Measurements from ENCODE around the gene ZNF865. TPM values are rescaled to one million over a fixed set of nuclear protein-coding genes. Genes with fewer than 3 reads are reported as not detected.

The ZNF865 gene
- total RNA-seq, 1 experiment from 2014 or later = 21.7 TPM

- no peak for DNase-seq (ENCODE audit: low spot score)
These were observed 19.5 kb downstream of the ZNF865 start for GRCh38 chr19:55625004-55625326.

GRCh38 chr19:55626350-55626749, 20.9 kb downstream of the ZNF865 start:
- Mint-ChIP-seq H3K27me3 (ENCODE audit: low read depth) (peaks cover 17% of the 10 kb centered on the region), H3K4me1 (peaks cover 15% of the 10 kb centered on the region), H3K4me3 (no peak overlapping the region), H3K36me3 (peaks cover 3% of the 10 kb centered on the region; the same call in 1 of the 2 replicates), H3K27ac (no peak overlapping the region; the same call in 1 of the 2 replicates), H3K9me3 (no peaks in the 10 kb centered on the region)
- ChIA-PET CTCF (interaction anchor here (0.6 to 1.3 kb wide), 5 partner anchors 21 to 1196 kb away, joined by 3 read pairs; no protein-coding TSS in a partner anchor), POLR2A (interaction anchor here (0.6 kb wide), 1 partner anchor 231 kb away, joined by 3 read pairs; no protein-coding TSS in a partner anchor)
- ATAC-seq (no peak), DNase-seq (ENCODE audit: low spot score) (no peak)
- no peak for TF ChIP-seq RELA (CRISPR knock-in tag; IDR thresholded peaks at IDR 0.05; ENCODE audit: borderline replicate concordance)
- TF ChIP-seq ZNF317 (CRISPR knock-in tag; IDR thresholded peaks at IDR 0.05; ENCODE audit: borderline replicate concordance, low read depth) = no peak
- no peak for TF ChIP-seq AR (CRISPR knock-in tag; IDR thresholded peaks at IDR 0.05)
- no peak for TF ChIP-seq TP53 (CRISPR knock-in tag; IDR thresholded peaks at IDR 0.05)
- TF ChIP-seq CTCF (IDR thresholded peaks at IDR 0.05) = no peak
- TF ChIP-seq FOXP1 (CRISPR knock-in tag; IDR thresholded peaks at IDR 0.05; ENCODE audit: borderline replicate concordance) = no peak
- no peak for TF ChIP-seq HMGXB4 (CRISPR knock-in tag; IDR thresholded peaks at IDR 0.05)
- no peak for TF ChIP-seq ZNF219 (CRISPR knock-in tag; IDR thresholded peaks at IDR 0.05; ENCODE audit: borderline replicate concordance)
- TF ChIP-seq ZNF138 (CRISPR knock-in tag; conservative IDR thresholded peaks at IDR 0.05) = no peak
- TF ChIP-seq CDX4 (CRISPR knock-in tag; IDR thresholded peaks at IDR 0.05; ENCODE audit: borderline replicate concordance) = no peak
- TF ChIP-seq GTF2I (CRISPR knock-in tag; conservative IDR thresholded peaks at IDR 0.05) = no peak
- no peak for TF ChIP-seq ZMAT4 (CRISPR knock-in tag; IDR thresholded peaks at IDR 0.05)

More at GRCh38 chr19:55625004-55625326, 19.5 kb downstream of the ZNF865 start:
- H3K4me3 Mint-ChIP-seq = peak overlapping the region; percentile 76
- H3K36me3 Mint-ChIP-seq = peaks cover 11% of the 10 kb centered on the region
- no peak for ATAC-seq
- 0 out of 2 replicates have a peak, but pooled peaks cover 3% of the 10 kb centered on the region for H3K9me3 Mint-ChIP-seq
- peaks cover 17% of the 10 kb centered on the region for H3K27me3 Mint-ChIP-seq (ENCODE audit: low read depth)
- POLR2A ChIA-PET = interaction anchor here (0.7 to 2.6 kb wide), 8 partner anchors 8 to 148 kb away, joined by 3 to 12 read pairs (median 5); partner anchors contain the start of genes FIZ1 and ZNF628
- CTCF ChIA-PET = interaction anchor here (0.6 to 2.7 kb wide), 18 partner anchors 8 to 783 kb away, joined by 3 to 34 read pairs (median 5); partner anchors contain the start of genes FIZ1, ZNF580 and ZNF865
- peak overlapping the region; percentile 90 for H3K27ac Mint-ChIP-seq
- peaks cover 15% of the 10 kb centered on the region for H3K4me1 Mint-ChIP-seq
- TF ChIP-seq TEAD1 (CRISPR knock-in tag; IDR thresholded peaks at IDR 0.05) (no peak), AFF4 (CRISPR knock-in tag; IDR thresholded peaks at IDR 0.05; ENCODE audit: borderline replicate concordance) (no peak), CBFB (CRISPR knock-in tag; IDR thresholded peaks at IDR 0.05; ENCODE audit: low read depth) (no peak), HMGA2 (CRISPR knock-in tag; IDR thresholded peaks at IDR 0.05) (no peak)
